HG02678 (cell line): ENCODE results near the gene SYT15B.
"Not testable (repeated sequence)": the region's sequence is repeated elsewhere in the genome, so short reads cannot be mapped to it uniquely, and the experiment has no call there.

Source experiments
- ATAC-seq: cut with Tn5 transposase; IDR thresholded peaks from one replicate; pipeline ENCODE4 v1.9.1; 2021; ENCODE audit warnings: mild to moderate bottlenecking, moderate library complexity; ENCODE audit not compliant: unreplicated experiment

SYT15B gene

DNA sequence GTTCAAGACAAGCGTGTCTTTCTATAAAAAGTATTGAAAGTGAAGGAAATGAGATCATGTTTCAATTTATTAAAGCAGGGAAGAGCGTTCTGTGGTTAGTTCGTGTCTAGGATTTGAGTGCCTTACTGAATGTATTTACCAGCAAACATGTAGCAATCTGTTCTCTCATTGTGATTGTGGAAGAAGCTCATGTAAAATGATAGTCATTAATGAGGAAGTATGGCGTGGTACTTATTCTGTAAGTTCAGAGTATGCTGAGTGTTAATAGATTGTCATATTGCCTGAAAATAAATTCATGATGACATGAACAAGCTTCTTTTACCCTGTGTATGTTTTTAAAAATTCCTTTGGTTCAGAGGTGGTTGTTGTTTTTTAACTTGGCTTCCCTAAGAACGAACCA lies 32.5 kb downstream of the SYT15B start:
- ATAC-seq = not testable (repeated sequence)

DNA sequence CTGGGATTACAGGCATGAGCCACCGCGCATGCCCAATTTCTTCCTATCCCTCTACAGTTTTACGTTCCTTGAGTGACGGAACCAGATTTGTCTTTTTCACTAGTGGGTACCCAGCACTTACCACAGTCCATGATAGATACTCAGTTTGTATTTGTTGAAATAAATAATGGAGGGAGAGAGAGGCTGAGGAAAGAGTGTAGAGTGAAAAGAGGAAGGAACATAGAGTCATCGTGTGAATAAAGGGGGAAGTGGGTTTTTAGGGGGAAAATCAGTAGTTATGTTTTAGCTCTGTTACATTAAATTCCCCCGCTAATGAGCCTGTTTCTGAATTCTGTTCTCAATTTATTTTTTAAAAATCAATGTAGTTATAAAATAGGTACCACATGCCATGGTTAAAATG lies 37.7 kb downstream of the SYT15B start:
- ATAC-seq = not testable (repeated sequence)

GRCh38 chr10:47725047-47725446 lies 38.3 kb downstream of the SYT15B start:
- ATAC-seq = not testable (repeated sequence)

DNA sequence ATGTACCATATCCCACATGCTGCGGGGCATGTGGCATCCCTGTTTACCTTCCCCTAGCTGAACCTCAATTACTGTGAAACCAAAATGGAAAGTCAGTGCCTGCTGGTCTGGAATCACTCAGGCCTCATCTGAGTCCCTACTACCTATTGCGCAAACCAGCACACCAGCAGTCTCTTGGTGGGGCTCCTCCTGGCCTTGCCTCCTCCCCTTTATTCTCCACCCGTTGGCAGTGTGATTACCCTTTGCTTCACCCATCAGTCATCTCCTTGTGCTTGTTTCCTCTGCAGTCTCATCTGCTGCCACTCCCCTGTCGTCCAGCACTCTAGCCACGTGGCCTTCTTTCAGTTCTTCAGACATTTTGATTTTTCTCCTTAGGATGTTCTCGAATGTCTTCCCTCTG lies 39.3 kb downstream of the SYT15B start:
- not testable (repeated sequence) for ATAC-seq

DNA sequence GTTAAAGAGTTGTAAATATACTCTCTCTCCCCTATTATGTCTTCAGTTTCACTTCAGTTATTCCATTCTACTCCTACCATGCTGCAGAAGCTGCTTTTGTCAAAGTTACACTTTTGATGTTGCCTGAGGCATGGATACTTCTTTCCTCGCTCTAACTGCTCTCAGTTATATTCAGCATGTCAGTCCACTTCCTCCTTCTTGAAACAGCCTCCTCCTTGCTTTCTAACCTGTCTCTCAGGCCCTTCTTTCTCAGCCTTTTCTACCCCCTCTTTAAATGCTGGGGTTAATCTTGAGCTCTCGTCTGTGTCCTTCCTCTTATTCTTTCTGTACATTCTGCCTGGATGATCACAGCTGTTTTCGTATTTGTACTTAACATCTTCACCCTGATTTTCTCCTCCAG lies 40.0 kb downstream of the SYT15B start:
- not testable (repeated sequence) for ATAC-seq

GRCh38 chr10:47717011-47717769 lies 46.2 kb downstream of the SYT15B start:
- ATAC-seq = not testable (repeated sequence)
